ENCODE measurements around the gene SLIT3. TPM values are rescaled to one million over a fixed set of nuclear protein-coding genes. Genes with fewer than 3 reads are reported as not detected.

The SLIT3 gene
- total RNA-seq, 1 experiment from 2014 or later, result not detected

GRCh38 chr5:168668078-168668477 is 632.9 kb downstream of the SLIT3 start:
- Histone ChIP-seq H3K9me3 (ENCODE audit: low read length) (no peaks in the 10 kb centered on the region), H3K27ac (ENCODE audit: low read length) (no peak overlapping the region), H3K4me3 (ENCODE audit: low read length) (no peak overlapping the region), H3K4me2 (ENCODE audit: low read depth, low read length, poor library complexity, severe bottlenecking) (no peak overlapping the region), H3K36me3 (ENCODE audit: insufficient read depth, low read length) (no peaks in the 10 kb centered on the region), H2AFZ (ENCODE audit: low read length) (no peak overlapping the region), H3K4me1 (ENCODE audit: low read length) (no peaks in the 10 kb centered on the region), H3K27me3 (ENCODE audit: low read length) (0 out of 2 replicates have a peak, but pooled peaks cover 2% of the 10 kb centered on the region), H4K20me1 (ENCODE audit: insufficient read depth, low read depth, low read length) (no peaks in the 10 kb centered on the region), H3K79me2 (ENCODE audit: low read length) (no peaks in the 10 kb centered on the region), H3K9ac (ENCODE audit: low read length) (no peak overlapping the region), H3K9me2 (replicated peaks; ENCODE audit: insufficient read depth, low read length) (no peaks in the 10 kb centered on the region)
- no peak for DNase-seq

DNA sequence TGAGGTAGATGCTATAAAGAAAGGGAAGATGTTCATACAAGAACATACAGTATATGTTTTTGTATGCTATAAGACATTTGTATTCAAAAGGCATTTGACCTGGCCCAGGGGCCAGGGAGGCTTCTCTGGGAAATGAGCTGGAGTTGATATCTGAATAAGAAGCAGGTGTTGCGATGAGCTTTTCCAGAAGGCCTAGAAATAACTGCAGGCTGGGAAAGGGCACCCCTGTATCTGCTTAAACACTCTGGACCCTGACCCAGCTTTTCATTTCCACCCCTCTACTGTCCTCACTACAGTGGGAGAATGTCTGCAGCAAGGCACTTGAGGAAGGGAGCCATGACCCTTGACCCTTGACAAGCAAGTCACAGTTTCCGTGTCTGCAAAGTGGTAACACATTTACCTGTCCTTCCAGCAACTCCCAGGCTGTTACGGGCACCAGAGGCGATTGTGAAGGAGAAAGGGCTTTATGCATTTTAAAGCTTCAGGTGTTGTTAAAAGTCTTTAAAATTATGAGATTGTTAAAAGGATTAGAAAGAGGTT is 633.6 kb downstream of the SLIT3 start:
- Histone ChIP-seq H3K9ac (ENCODE audit: low read length) (no peak overlapping the region), H3K27me3 (ENCODE audit: low read length) (0 out of 2 replicates have a peak, but pooled peaks cover 2% of the 10 kb centered on the region), H3K4me1 (ENCODE audit: low read length) (no peaks in the 10 kb centered on the region), H3K36me3 (ENCODE audit: insufficient read depth, low read length) (no peaks in the 10 kb centered on the region), H3K4me2 (ENCODE audit: low read depth, low read length, poor library complexity, severe bottlenecking) (no peak overlapping the region), H3K79me2 (ENCODE audit: low read length) (no peaks in the 10 kb centered on the region), H3K9me3 (ENCODE audit: low read length) (no peaks in the 10 kb centered on the region), H2AFZ (ENCODE audit: low read length) (no peak overlapping the region), H3K27ac (ENCODE audit: low read length) (no peak overlapping the region), H3K4me3 (ENCODE audit: low read length) (no peak overlapping the region), H4K20me1 (ENCODE audit: insufficient read depth, low read depth, low read length) (no peaks in the 10 kb centered on the region), H3K9me2 (replicated peaks; ENCODE audit: insufficient read depth, low read length) (no peaks in the 10 kb centered on the region)
- DNase-seq, result no peak

DNA sequence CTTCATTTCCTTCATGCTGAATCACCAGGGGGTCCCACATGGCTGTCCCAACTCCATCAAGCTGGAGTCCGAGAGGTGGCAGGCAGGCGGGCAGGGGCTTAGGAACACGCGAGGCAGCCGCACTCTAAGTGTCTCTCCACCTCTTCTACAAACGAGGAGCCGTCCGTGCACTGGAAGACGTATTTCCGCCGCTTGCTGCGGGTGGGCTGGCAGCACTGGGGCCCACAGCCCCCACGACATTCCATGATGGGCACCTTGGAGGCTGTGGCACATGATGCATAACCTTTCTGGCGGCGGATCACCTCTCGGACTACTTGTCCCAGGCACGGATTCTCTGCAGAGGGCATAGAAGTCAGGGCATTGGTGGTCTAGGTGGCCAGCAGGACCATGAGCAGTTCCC is 634.6 kb downstream of the SLIT3 start:
- Histone ChIP-seq H3K79me2 (ENCODE audit: low read length) (no peaks in the 10 kb centered on the region), H3K4me3 (ENCODE audit: low read length) (no peak overlapping the region), H3K36me3 (ENCODE audit: insufficient read depth, low read length) (no peaks in the 10 kb centered on the region), H3K27me3 (ENCODE audit: low read length) (0 out of 2 replicates have a peak, but pooled peaks cover 2% of the 10 kb centered on the region), H3K9ac (ENCODE audit: low read length) (no peak overlapping the region), H3K4me1 (ENCODE audit: low read length) (no peaks in the 10 kb centered on the region), H3K4me2 (ENCODE audit: low read depth, low read length, poor library complexity, severe bottlenecking) (no peak overlapping the region), H3K9me2 (replicated peaks; ENCODE audit: insufficient read depth, low read length) (no peaks in the 10 kb centered on the region), H3K27ac (ENCODE audit: low read length) (no peak overlapping the region), H3K9me3 (ENCODE audit: low read length) (no peaks in the 10 kb centered on the region), H4K20me1 (ENCODE audit: insufficient read depth, low read depth, low read length) (no peaks in the 10 kb centered on the region), H2AFZ (ENCODE audit: low read length) (no peak overlapping the region)
- no peak for DNase-seq

DNA sequence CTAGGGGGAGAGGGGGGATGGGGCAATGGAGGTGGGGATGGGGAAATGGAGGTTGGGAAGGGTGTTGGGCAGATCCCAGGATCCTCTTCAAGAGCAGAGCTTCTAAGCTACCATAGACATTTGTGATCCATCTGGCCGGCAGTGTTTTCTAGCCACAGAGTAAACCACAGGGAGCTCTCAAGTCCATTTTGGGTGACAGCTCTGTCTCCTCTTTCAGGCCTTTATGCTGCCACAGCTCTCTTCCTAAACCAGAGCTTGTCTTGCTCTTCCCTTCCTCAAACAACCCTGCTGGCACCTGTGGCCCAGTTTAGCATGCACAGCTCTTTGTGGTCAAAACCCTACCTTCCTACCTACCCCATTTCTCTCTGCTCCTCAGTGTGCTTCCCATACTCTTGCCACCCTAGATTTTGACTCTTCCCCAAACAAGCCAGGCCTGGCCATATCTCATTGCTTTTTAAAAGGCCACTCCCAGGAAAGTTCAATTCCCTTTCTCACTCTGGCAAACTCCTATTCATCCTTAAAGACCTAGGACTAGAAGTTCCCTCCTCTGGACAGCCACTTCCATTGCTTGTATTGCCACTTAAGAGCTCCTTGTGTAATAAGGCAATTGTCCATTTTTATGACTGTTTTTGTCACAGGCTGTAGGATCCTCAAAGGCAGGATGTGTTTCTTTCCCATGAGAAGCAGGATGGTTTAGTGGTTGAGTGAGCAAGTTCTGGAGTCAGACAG is 637.5 kb downstream of the SLIT3 start:
- Histone ChIP-seq H2AFZ (ENCODE audit: low read length) (no peak overlapping the region), H3K4me2 (ENCODE audit: low read depth, low read length, poor library complexity, severe bottlenecking) (no peak overlapping the region), H3K4me1 (ENCODE audit: low read length) (no peaks in the 10 kb centered on the region), H3K4me3 (ENCODE audit: low read length) (no peak overlapping the region), H3K27me3 (ENCODE audit: low read length) (no peaks in the 10 kb centered on the region), H3K9me2 (replicated peaks; ENCODE audit: insufficient read depth, low read length) (no peaks in the 10 kb centered on the region), H3K9me3 (ENCODE audit: low read length) (no peaks in the 10 kb centered on the region), H3K27ac (ENCODE audit: low read length) (no peak overlapping the region), H4K20me1 (ENCODE audit: insufficient read depth, low read depth, low read length) (no peaks in the 10 kb centered on the region), H3K36me3 (ENCODE audit: insufficient read depth, low read length) (no peaks in the 10 kb centered on the region), H3K79me2 (ENCODE audit: low read length) (no peaks in the 10 kb centered on the region), H3K9ac (ENCODE audit: low read length) (no peak overlapping the region)
- no peak for DNase-seq

DNA sequence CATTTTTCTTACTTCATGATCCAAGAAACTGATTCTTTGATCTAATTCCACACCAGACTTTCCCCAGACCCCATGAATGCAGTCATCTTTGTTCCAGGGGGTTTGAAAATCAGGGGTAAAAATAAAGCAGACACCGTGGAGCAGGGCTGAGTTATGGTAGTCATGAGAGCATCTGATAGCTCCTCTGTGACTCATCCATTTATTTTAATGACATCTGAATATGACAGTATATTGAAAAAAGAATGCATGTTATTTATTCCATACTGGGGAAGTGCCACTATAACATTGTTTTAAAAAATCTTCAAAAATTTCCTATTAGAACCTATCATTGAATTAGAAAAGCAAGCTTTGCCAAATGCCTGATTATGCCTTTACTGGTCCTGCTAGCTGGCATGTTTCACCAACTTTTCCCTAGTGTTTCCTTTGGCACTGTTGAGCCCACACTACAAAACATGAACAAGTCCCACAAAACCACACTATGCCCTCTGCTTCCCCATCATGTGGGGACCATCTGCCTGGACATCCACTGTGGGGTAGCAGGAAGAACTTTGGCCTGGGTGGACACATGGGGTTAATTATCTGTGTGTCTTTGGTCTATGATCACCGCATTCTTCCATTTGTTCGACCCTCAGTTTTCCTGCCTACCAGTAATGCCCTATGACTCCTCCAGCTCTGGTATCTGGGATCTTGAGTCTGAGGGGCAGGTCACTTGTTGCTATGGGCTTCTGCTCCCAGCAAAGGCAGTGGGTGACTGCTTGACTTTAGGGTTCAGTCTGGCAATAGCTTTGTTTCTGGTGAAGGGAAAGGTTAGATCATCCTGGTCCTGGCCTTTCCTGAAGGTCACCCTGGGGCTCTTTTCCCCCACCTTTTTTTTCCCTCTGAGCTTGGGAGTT is 639.1 kb downstream of the SLIT3 start:
- Histone ChIP-seq H3K4me3 (ENCODE audit: low read length) (no peak overlapping the region), H3K27ac (ENCODE audit: low read length) (no peak overlapping the region), H2AFZ (ENCODE audit: low read length) (no peak overlapping the region), H3K4me1 (ENCODE audit: low read length) (no peaks in the 10 kb centered on the region), H3K4me2 (ENCODE audit: low read depth, low read length, poor library complexity, severe bottlenecking) (no peak overlapping the region), H3K9ac (ENCODE audit: low read length) (no peak overlapping the region), H3K9me2 (replicated peaks; ENCODE audit: insufficient read depth, low read length) (no peaks in the 10 kb centered on the region), H3K9me3 (ENCODE audit: low read length) (no peaks in the 10 kb centered on the region), H3K27me3 (ENCODE audit: low read length) (no peaks in the 10 kb centered on the region), H4K20me1 (ENCODE audit: insufficient read depth, low read depth, low read length) (no peaks in the 10 kb centered on the region), H3K36me3 (ENCODE audit: insufficient read depth, low read length) (no peaks in the 10 kb centered on the region), H3K79me2 (ENCODE audit: low read length) (no peaks in the 10 kb centered on the region)
- DNase-seq, result no peak

DNA sequence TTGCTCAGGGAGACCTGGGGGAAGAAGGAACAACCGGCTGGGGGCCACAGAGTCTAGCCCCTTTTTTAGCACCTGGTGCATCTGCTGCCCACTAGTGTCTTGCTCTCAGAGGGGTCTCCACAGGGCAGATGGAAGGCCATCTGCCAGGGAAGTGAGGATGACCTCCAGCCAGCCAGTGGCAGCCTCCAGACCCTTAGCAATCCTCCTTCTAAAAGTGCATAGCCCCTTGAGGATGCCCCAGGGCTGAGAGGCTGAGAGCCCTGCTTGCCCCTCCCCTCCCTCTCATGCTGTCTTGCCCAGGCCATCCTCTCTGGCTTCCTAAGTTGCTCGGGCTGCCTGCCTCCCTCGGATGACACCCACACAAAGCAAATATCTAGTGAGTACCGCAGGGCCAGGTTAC is 640.2 kb downstream of the SLIT3 start:
- H3K27me3 ChIP-seq (ENCODE audit: low read length), result no peaks in the 10 kb centered on the region
- no peak for DNase-seq
- no peak overlapping the region for H3K4me2 ChIP-seq (ENCODE audit: low read depth, low read length, poor library complexity, severe bottlenecking)
- no peaks in the 10 kb centered on the region for H4K20me1 ChIP-seq (ENCODE audit: insufficient read depth, low read depth, low read length)
- no peaks in the 10 kb centered on the region for H3K9me2 ChIP-seq (replicated peaks; ENCODE audit: insufficient read depth, low read length)
- H3K4me3 ChIP-seq (ENCODE audit: low read length), result no peak overlapping the region
- no peak overlapping the region for H3K9ac ChIP-seq (ENCODE audit: low read length)
- H3K4me1 ChIP-seq (ENCODE audit: low read length), result no peaks in the 10 kb centered on the region
- H3K79me2 ChIP-seq (ENCODE audit: low read length), result no peaks in the 10 kb centered on the region
- H3K27ac ChIP-seq (ENCODE audit: low read length), result no peak overlapping the region
- no peaks in the 10 kb centered on the region for H3K36me3 ChIP-seq (ENCODE audit: insufficient read depth, low read length)
- no peak overlapping the region for H2AFZ ChIP-seq (ENCODE audit: low read length)
- no peaks in the 10 kb centered on the region for H3K9me3 ChIP-seq (ENCODE audit: low read length)

- Histone ChIP-seq H3K4me2 (ENCODE audit: low read depth, low read length, poor library complexity, severe bottlenecking) (no peak overlapping the region), H3K9me2 (replicated peaks; ENCODE audit: insufficient read depth, low read length) (no peaks in the 10 kb centered on the region), H3K9ac (ENCODE audit: low read length) (no peak overlapping the region), H3K4me1 (ENCODE audit: low read length) (no peaks in the 10 kb centered on the region), H3K9me3 (ENCODE audit: low read length) (no peaks in the 10 kb centered on the region), H3K79me2 (ENCODE audit: low read length) (no peaks in the 10 kb centered on the region), H2AFZ (ENCODE audit: low read length) (no peak overlapping the region), H3K27me3 (ENCODE audit: low read length) (no peaks in the 10 kb centered on the region), H3K36me3 (ENCODE audit: insufficient read depth, low read length) (no peaks in the 10 kb centered on the region), H4K20me1 (ENCODE audit: insufficient read depth, low read depth, low read length) (no peaks in the 10 kb centered on the region), H3K4me3 (ENCODE audit: low read length) (no peak overlapping the region), H3K27ac (ENCODE audit: low read length) (no peak overlapping the region)
- no peak for DNase-seq
Measured at GRCh38 chr5:168659286-168659847, 641.6 kb downstream of the SLIT3 start.

DNA sequence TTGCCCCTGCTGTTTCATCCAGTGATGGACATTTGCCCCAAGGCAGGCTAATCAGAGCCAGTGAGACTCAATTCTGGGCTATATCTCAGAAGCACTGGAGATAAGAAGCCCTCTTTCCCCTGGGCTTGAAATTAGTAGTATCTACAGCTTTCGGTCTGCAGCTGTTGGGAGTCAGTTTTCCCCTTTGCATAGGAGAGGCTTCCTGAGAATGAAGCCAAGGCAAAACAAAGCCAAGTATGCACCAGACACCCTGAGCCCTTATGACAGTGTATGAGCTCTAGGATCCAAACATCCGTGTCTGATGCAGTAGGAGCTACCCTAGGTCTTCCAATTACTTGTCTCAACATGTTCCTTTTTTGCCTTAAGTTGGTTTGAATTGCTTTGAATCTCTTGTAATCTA is 642.5 kb downstream of the SLIT3 start:
- H3K27me3 ChIP-seq (ENCODE audit: low read length), result no peaks in the 10 kb centered on the region
- DNase-seq, result no peak
- no peak overlapping the region for H3K4me3 ChIP-seq (ENCODE audit: low read length)
- no peaks in the 10 kb centered on the region for H3K9me2 ChIP-seq (replicated peaks; ENCODE audit: insufficient read depth, low read length)
- no peak overlapping the region for H2AFZ ChIP-seq (ENCODE audit: low read length)
- H3K4me2 ChIP-seq (ENCODE audit: low read depth, low read length, poor library complexity, severe bottlenecking), result no peak overlapping the region
- no peaks in the 10 kb centered on the region for H3K4me1 ChIP-seq (ENCODE audit: low read length)
- no peaks in the 10 kb centered on the region for H3K9me3 ChIP-seq (ENCODE audit: low read length)
- no peaks in the 10 kb centered on the region for H4K20me1 ChIP-seq (ENCODE audit: insufficient read depth, low read depth, low read length)
- no peaks in the 10 kb centered on the region for H3K79me2 ChIP-seq (ENCODE audit: low read length)
- H3K36me3 ChIP-seq (ENCODE audit: insufficient read depth, low read length), result no peaks in the 10 kb centered on the region
- H3K27ac ChIP-seq (ENCODE audit: low read length), result no peak overlapping the region
- H3K9ac ChIP-seq (ENCODE audit: low read length), result no peak overlapping the region

Measured in Karpas-422 (cell line).